Gastrocnemius medialis (tissue), 4 donors: ENCODE results near the gene PADI3.

Experiments used
- CTCF ChIP-seq, 5 experiments: fragments of 450-650 bp in 3 of 5; fragments of 200-600 bp in 2 of 5; sonication (generic) in 2 of 5; IDR thresholded peaks in 4 of 5; conservative IDR thresholded peaks in 1 of 5; 1 replicate in 4 of 5; 2 replicates in 1 of 5; pipeline ENCODE4 v1.5.1; 2016 to 2019; ENCODE audit warnings: antibody characterized with exemption in 5 of 5, mild to moderate bottlenecking in 3 of 5, moderate library complexity in 3 of 5
- POLR2A ChIP-seq, 2 donors: fragments of 450-650 bp; IDR thresholded peaks; one replicate each; pipeline ENCODE4 v1.6.1; 2017; ENCODE audit warnings: antibody characterized with exemption in 2 of 2, mild to moderate bottlenecking in 2 of 2, moderate library complexity in 2 of 2

- no peak for TF ChIP-seq CTCF (IDR thresholded peaks at IDR 0.05 in 4 of 5, conservative IDR thresholded peaks at IDR 0.05 in 1 of 5)
- TF ChIP-seq POLR2A (IDR thresholded peaks at IDR 0.05), result no peak
Measured at GRCh38 chr1:17319561-17320350, 70.9 kb downstream of the PADI3 start.
